ENCODE measurements around the gene SLC12A5.

- TF ChIP-seq GABPA (tag; conservative IDR thresholded peaks at IDR 0.05; ENCODE audit: low read depth) (no peak), DEAF1 (CRISPR knock-in tag; IDR thresholded peaks at IDR 0.05) (no peak), PHF20 (IDR thresholded peaks at IDR 0.05; ENCODE audit: partially characterized antibody) (no peak), SMC3 (conservative IDR thresholded peaks at IDR 0.05; ENCODE audit: insufficient read depth, low read depth, low read length) (no peak)
Observed at GRCh38 chr20:46010491-46011391, 18.3 kb upstream of the SLC12A5 start.

All from K562 (cell line).